Measurements from ENCODE around the gene PIMREG.

PIMREG gene

DNA sequence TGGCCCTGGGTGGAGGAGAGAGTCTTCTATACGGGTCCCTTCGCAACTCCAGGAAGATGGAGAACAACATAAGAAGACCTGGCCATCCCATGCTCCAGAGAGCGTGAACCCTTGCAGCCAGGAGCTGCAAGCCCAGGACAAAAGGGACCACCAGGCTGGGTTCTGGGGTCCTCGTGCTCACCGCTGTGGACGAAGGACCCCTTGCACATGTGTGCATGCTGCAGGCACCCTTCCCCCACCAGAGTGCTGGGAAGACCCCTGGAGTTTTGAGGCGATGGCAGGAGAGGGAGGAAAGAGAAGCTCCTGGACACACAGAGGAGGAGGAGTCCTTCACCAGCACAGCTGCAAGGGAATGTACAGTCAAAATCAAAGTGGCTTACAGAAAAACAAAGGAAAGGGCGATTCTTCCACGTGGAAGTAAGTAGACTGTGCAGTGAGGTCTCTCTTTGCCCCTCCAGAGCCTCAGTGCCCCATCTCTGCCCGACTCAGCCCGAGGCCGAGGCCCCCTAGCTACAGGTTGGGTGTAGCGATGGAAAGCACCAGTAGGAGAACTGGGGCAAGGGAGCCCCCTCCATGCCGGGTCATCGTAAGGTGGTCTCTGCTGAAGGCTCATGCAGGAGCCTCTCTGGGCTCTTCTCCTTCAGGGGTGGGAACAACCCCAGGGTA lies 51.3 kb downstream of the PIMREG start:
- TF ChIP-seq TAF1 (IDR thresholded peaks at IDR 0.05; ENCODE audit: borderline replicate concordance, insufficient read depth, low read length) (no peak), FOXP2 (optimal IDR thresholded peaks at IDR 0.05; ENCODE audit: borderline replicate concordance, extremely low read depth, extremely low read length, insufficient read depth) (no peak), POLR2AphosphoS5 (IDR thresholded peaks at IDR 0.05; ENCODE audit: low read depth, low read length) (no peak), SIN3A (IDR thresholded peaks at IDR 0.05; ENCODE audit: borderline replicate concordance, insufficient read depth, low read length) (no peak)
- TF ChIP-seq, protein P1, sequence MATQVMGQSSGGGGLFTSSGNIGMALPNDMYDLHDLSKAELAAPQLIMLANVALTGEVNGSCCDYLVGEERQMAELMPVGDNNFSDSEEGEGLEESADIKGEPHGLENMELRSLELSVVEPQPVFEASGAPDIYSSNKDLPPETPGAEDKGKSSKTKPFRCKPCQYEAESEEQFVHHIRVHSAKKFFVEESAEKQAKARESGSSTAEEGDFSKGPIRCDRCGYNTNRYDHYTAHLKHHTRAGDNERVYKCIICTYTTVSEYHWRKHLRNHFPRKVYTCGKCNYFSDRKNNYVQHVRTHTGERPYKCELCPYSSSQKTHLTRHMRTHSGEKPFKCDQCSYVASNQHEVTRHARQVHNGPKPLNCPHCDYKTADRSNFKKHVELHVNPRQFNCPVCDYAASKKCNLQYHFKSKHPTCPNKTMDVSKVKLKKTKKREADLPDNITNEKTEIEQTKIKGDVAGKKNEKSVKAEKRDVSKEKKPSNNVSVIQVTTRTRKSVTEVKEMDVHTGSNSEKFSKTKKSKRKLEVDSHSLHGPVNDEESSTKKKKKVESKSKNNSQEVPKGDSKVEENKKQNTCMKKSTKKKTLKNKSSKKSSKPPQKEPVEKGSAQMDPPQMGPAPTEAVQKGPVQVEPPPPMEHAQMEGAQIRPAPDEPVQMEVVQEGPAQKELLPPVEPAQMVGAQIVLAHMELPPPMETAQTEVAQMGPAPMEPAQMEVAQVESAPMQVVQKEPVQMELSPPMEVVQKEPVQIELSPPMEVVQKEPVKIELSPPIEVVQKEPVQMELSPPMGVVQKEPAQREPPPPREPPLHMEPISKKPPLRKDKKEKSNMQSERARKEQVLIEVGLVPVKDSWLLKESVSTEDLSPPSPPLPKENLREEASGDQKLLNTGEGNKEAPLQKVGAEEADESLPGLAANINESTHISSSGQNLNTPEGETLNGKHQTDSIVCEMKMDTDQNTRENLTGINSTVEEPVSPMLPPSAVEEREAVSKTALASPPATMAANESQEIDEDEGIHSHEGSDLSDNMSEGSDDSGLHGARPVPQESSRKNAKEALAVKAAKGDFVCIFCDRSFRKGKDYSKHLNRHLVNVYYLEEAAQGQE (IDR thresholded peaks at IDR 0.05; ENCODE audit: insufficient read depth in 1 of 2, low read depth in 2 of 2, low read length in 2 of 2), result no peak

DNA sequence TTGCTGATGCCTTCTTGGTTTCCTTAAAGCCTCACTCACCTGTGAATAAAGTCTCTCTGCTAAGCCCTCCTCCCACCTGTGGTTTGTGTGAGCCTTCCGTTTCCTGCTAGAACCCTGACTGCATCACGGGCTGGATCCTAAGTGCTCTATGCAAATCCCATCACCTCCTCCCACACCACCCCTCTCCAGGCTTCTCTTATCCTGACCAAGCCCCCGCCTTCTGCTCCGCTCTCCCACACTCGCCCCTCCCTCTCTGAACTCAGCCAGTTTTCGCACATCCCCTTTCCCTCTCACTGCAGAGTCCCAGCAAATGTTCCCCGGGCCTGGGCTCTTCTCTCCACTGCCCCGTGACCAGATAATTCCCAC lies 51.8 kb downstream of the PIMREG start:
- TF ChIP-seq TAF1 (IDR thresholded peaks at IDR 0.05; ENCODE audit: borderline replicate concordance, insufficient read depth, low read length) (no peak), FOXP2 (optimal IDR thresholded peaks at IDR 0.05; ENCODE audit: borderline replicate concordance, extremely low read depth, extremely low read length, insufficient read depth) (no peak), SIN3A (IDR thresholded peaks at IDR 0.05; ENCODE audit: borderline replicate concordance, insufficient read depth, low read length) (no peak), POLR2AphosphoS5 (IDR thresholded peaks at IDR 0.05; ENCODE audit: low read depth, low read length) (no peak)
- TF ChIP-seq, protein P1 (IDR thresholded peaks at IDR 0.05; ENCODE audit: insufficient read depth in 1 of 2, low read depth in 2 of 2, low read length in 2 of 2), result no peak

DNA sequence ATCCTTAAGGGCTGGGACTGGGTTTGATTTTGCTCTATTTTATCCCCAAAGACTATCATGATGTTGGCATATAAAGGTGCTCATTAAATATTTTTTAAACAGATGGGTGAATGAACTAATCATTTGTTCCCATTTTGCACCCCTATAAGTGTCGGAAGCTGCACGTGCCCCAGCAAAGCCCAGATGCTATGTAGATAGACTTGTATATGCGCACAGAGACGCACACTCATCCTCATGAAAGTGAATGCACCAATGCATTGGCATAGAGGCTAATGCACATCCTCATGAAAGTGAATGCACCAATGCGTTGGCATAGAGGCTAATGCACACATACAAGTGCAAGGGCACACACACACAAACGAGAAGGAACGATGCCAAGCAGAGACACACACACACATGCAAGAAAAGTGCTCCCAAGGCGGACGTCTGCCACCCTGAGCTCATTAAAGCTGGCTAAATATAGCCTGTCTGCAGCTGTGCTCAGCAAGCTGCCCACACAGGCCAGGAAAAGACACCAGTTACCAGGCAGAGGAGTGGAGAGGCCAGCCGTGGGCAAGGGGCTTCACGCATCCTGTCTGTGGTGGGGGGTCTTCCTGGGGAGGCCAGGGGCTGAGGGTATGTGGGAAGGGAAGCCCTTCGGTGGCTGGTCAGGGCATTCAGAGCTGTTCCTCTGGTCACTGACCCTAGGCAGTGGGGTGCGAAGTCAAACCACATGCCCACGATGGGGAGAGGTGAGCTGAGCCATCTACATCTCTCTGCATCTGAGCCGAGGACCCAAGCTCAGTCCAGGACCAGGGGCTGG lies 52.6 kb downstream of the PIMREG start:
- TF ChIP-seq FOXP2 (optimal IDR thresholded peaks at IDR 0.05; ENCODE audit: borderline replicate concordance, extremely low read depth, extremely low read length, insufficient read depth), result no peak
- TF ChIP-seq, protein P1 (IDR thresholded peaks at IDR 0.05; ENCODE audit: insufficient read depth in 1 of 2, low read depth in 2 of 2, low read length in 2 of 2), result no peak
- no peak for TF ChIP-seq SIN3A (IDR thresholded peaks at IDR 0.05; ENCODE audit: borderline replicate concordance, insufficient read depth, low read length)
- no peak for TF ChIP-seq POLR2AphosphoS5 (IDR thresholded peaks at IDR 0.05; ENCODE audit: low read depth, low read length)
- TF ChIP-seq TAF1 (IDR thresholded peaks at IDR 0.05; ENCODE audit: borderline replicate concordance, insufficient read depth, low read length), result no peak

DNA sequence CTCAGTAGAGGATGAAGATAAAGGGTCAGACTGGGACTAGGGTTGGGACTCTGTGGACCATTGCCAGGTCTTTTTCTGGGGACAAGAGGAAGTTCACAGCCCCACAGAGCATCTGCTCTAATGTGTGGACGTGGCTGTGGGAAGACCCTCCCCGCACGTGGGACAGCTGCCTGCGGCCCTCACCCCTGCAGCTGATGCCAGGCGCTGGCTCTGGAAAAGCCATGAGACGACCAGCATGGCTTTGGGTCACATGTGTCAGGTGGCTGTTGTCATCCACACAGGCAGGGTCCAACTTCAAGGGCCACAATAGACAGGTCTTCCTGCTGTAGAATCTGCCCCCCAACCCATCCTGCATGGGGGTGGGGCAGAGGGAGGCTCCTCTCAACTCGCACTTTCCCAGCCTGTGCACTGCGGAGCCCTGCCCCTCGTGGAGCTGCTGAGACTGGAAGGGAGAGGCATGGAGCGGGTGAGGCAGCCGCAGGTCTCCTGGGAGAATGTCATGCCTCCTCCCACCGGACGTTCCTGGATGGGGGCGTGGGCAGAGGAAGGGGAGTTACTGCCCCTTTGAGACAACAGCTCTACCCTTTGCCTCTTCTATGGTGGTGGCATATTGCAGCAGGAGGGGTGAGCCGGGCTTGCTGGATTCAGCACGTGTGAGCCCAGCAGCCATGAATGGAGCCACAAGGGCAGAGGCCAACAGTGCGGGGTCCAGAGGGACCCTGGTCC lies 53.4 kb downstream of the PIMREG start:
- TF ChIP-seq SIN3A (IDR thresholded peaks at IDR 0.05; ENCODE audit: borderline replicate concordance, insufficient read depth, low read length) (no peak), POLR2AphosphoS5 (IDR thresholded peaks at IDR 0.05; ENCODE audit: low read depth, low read length) (no peak), FOXP2 (optimal IDR thresholded peaks at IDR 0.05; ENCODE audit: borderline replicate concordance, extremely low read depth, extremely low read length, insufficient read depth) (no peak), TAF1 (IDR thresholded peaks at IDR 0.05; ENCODE audit: borderline replicate concordance, insufficient read depth, low read length) (no peak)
- TF ChIP-seq, protein P1 (IDR thresholded peaks at IDR 0.05; ENCODE audit: insufficient read depth in 1 of 2, low read depth in 2 of 2, low read length in 2 of 2), result no peak
